CD8-positive, alpha-beta memory T cell (primary cell): ENCODE data around the gene KLLN. TPM values are rescaled to one million over a fixed set of nuclear protein-coding genes. Genes with fewer than 3 reads are reported as not detected.
"Not testable (repeated sequence)": the region's sequence is repeated elsewhere in the genome, so short reads cannot be mapped to it uniquely, and the experiment has no call there.

Experiments
- CTCF ChIA-PET: fragments of 350-600 bp; sonication (Branson Sonifier 250); formaldehyde crosslinking; loops from one replicate; lab custom pipeline; 2021; ENCODE audit warnings: antibody characterized with exemption; lab: Charles Lee
- POLR2A ChIA-PET: fragments of 350-600 bp; sonication (Branson Sonifier 250); formaldehyde crosslinking; loops from one replicate; lab custom pipeline; 2021; ENCODE audit warnings: antibody characterized with exemption; lab: Charles Lee
- DNase-seq, 5 donors: peaks; one replicate each; pipeline versions ENCODE4 v3.0.0 to v3.0.0-alpha.2; 2020 to 2022; ENCODE audit warnings: mixed read lengths in 1 of 5
- H3K27ac ChIP-seq: one replicate; pipeline ENCODE4 v1.7.0; 2013; ENCODE audit warnings: low read depth, mild to moderate bottlenecking, low read length, moderate library complexity
- H3K27me3 ChIP-seq: 2 replicates; pipeline ENCODE4 v1.7.0; 2013; ENCODE audit warnings: low read length, mild to moderate bottlenecking; ENCODE audit not compliant: insufficient read depth, poor library complexity, severe bottlenecking
- H3K36me3 ChIP-seq: 2 replicates; pipeline ENCODE4 v1.7.0; 2013; ENCODE audit warnings: mild to moderate bottlenecking, low read length, moderate library complexity; ENCODE audit not compliant: insufficient read depth
- H3K4me1 ChIP-seq: 2 replicates; pipeline ENCODE4 v1.7.0; 2013; ENCODE audit warnings: mild to moderate bottlenecking, low read length, moderate library complexity; ENCODE audit not compliant: insufficient read depth
- H3K4me3 ChIP-seq: 2 replicates; pipeline ENCODE4 v1.7.0; 2013; ENCODE audit warnings: mild to moderate bottlenecking, low read length
- H3K9me3 ChIP-seq: 2 replicates; pipeline ENCODE4 v1.7.0; 2013; ENCODE audit warnings: mild to moderate bottlenecking, low read length
- H3K27ac Mint-ChIP-seq, 8 donors: one replicate each; pipeline ENCODE4 v1.8.0; 2020 to 2021; ENCODE audit warnings: mixed read lengths in 8 of 8, mild to moderate bottlenecking in 6 of 8, inconsistent platforms in 3 of 8, moderate library complexity in 3 of 8
- H3K27me3 Mint-ChIP-seq, 2 donors: one replicate each; pipeline ENCODE4 v1.8.0; 2020 to 2021; ENCODE audit warnings: mixed read lengths in 2 of 2, mild to moderate bottlenecking in 1 of 2, moderate library complexity in 1 of 2
- H3K36me3 Mint-ChIP-seq, 3 donors: one replicate each; pipeline ENCODE4 v1.8.0; 2020 to 2021; ENCODE audit warnings: mixed read lengths in 3 of 3, inconsistent platforms in 1 of 3, mild to moderate bottlenecking in 1 of 3
- H3K4me1 Mint-ChIP-seq, 3 donors: one replicate each; pipeline ENCODE4 v1.8.0; 2020 to 2021; ENCODE audit warnings: mixed read lengths in 3 of 3, inconsistent platforms in 1 of 3, mild to moderate bottlenecking in 1 of 3
- H3K4me3 Mint-ChIP-seq, 7 donors: one replicate each; pipeline ENCODE4 v1.8.0; 2020 to 2021; ENCODE audit warnings: mixed read lengths in 7 of 7, mild to moderate bottlenecking in 6 of 7, moderate library complexity in 4 of 7, inconsistent platforms in 2 of 7
- H3K9me3 Mint-ChIP-seq, 5 donors: one replicate each; pipeline ENCODE4 v1.8.0; 2020 to 2022; ENCODE audit warnings: mixed read lengths in 5 of 5, mild to moderate bottlenecking in 3 of 5, moderate library complexity in 2 of 5, inconsistent platforms in 1 of 5
- polyA plus RNA-seq: library from polyadenylated mRNA; unstranded; fragments of 300-500 nt; fragmentation: Illumina TruSeq; gene quantifications from one replicate; pipeline ENCODE4 v1.2.3, GENCODE V29; 2021
- total RNA-seq, 2 experiments: library from RNA; stranded (reverse); gene quantifications; one replicate each; pipeline ENCODE4 v1.2.3, GENCODE V29; 2021

The KLLN gene
- total and polyA plus RNA-seq, 3 experiments from 2014 or later: 0.39 to 1.1 (median 0.80) TPM

DNA sequence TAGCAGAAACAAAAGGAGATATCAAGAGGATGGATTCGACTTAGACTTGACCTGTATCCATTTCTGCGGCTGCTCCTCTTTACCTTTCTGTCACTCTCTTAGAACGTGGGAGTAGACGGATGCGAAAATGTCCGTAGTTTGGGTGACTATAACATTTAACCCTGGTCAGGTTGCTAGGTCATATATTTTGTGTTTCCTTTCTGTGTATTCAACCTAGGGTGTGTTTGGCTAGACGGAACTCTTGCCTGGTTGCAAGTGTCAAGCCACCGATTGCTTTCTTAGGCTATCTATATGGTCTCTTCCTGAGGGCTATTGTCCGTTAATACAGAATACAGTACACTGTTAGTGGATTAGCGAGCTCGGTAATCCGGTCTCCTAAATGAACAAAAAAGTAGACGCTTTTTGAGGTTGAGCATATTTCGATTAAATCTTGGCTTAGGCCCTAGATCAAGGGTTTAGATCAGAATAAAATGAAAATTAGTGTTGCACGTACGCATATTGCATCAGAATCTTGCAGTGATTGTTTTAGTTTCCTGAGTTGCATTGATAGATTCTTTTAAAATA, 1.2 kb upstream of the KLLN start:
- Mint-ChIP-seq H3K9me3 (no peaks in the 10 kb centered on the region), H3K36me3 (peaks cover 0 to 41% (median 8%) of the 10 kb centered on the region in 3 donors), H3K4me3 (peak overlapping the region; percentile 97 to 100 (median 97)), H3K4me1 (peaks cover 52 to 71% (median 69%) of the 10 kb centered on the region in 3 donors), H3K27me3 (peaks cover 0 to 4% of the 10 kb centered on the region in 2 donors), H3K27ac (peak overlapping the region; percentile 77 to 97 (median 92))
- Histone ChIP-seq H3K4me3 (peak overlapping the region; percentile 73), H3K36me3 (no peaks in the 10 kb centered on the region), H3K27ac (peak overlapping the region; percentile 48), H3K4me1 (peaks cover 27% of the 10 kb centered on the region), H3K27me3 (no peaks in the 10 kb centered on the region), H3K9me3 (no peaks in the 10 kb centered on the region)
- ChIA-PET POLR2A (interaction anchor here (2.6 kb wide), 1 partner anchor 525 kb away, joined by 12 read pairs; no protein-coding TSS in a partner anchor), CTCF (interaction anchor here (10.7 kb wide), 1 partner anchor 523 kb away, joined by 106 read pairs; no protein-coding TSS in a partner anchor)
- DNase-seq: peak in 1 of 5 donors; percentile 8

- Mint-ChIP-seq H3K4me1 (peaks cover 48 to 67% (median 64%) of the 10 kb centered on the region in 3 donors), H3K27ac (peak overlapping the region; percentile 77 to 97 (median 92)), H3K36me3 (peaks cover 0 to 41% (median 8%) of the 10 kb centered on the region in 3 donors), H3K4me3 (peak overlapping the region; percentile 97 to 100 (median 97))
- not testable (repeated sequence) for H3K9me3 Mint-ChIP-seq, H3K9me3 ChIP-seq, H3K27me3 ChIP-seq, H3K36me3 ChIP-seq, H3K27me3 Mint-ChIP-seq
- Histone ChIP-seq H3K4me3 (peak overlapping the region; percentile 73), H3K4me1 (peaks cover 22% of the 10 kb centered on the region), H3K27ac (peak overlapping the region; percentile 74)
- peak; percentile 12 to 52 (median 32) for DNase-seq
- CTCF ChIA-PET: interaction anchor here (0.9 to 10.7 kb wide), 6 partner anchors 13 to 523 kb away, joined by 3 to 106 read pairs (median 20); partner anchors contain the start of gene ATAD1
- POLR2A ChIA-PET: interaction anchor here (2.2 to 2.6 kb wide), 2 partner anchors 522 to 525 kb away, joined by 12 to 22 read pairs; no protein-coding TSS in a partner anchor
Measured at GRCh38 chr10:87863951-87864495, 690 bp upstream of the KLLN start.

- POLR2A ChIA-PET: interaction anchor here (0.6 to 2.6 kb wide), 16 partner anchors 9 to 1017 kb away, joined by 3 to 35 read pairs (median 4); partner anchors contain the start of genes ATAD1 and STAMBPL1
- no peaks in the 10 kb centered on the region for H3K36me3 ChIP-seq
- peak overlapping the region; percentile 94 to 100 (median 97) for H3K4me3 Mint-ChIP-seq
- H3K4me1 ChIP-seq: peaks cover 13% of the 10 kb centered on the region
- peak overlapping the region; percentile 74 for H3K27ac ChIP-seq
- CTCF ChIA-PET: interaction anchor here (0.8 to 10.7 kb wide), 17 partner anchors 9 to 693 kb away, joined by 3 to 106 read pairs (median 5); partner anchors contain the start of gene ATAD1
- H3K4me3 ChIP-seq: peak overlapping the region; percentile 91
- DNase-seq: peak in 1 of 5 donors; percentile 86
- H3K27me3 ChIP-seq: no peaks in the 10 kb centered on the region
- peaks cover 0 to 34% (median 6%) of the 10 kb centered on the region in 3 donors for H3K36me3 Mint-ChIP-seq
- H3K27me3 Mint-ChIP-seq: peaks cover 0 to 4% of the 10 kb centered on the region in 2 donors
- H3K4me1 Mint-ChIP-seq: peaks cover 37 to 53% (median 50%) of the 10 kb centered on the region in 3 donors
- H3K9me3 ChIP-seq: no peaks in the 10 kb centered on the region
- peak overlapping the region; percentile 87 to 96 (median 95) for H3K27ac Mint-ChIP-seq
- no peaks in the 10 kb centered on the region for H3K9me3 Mint-ChIP-seq
Measured at GRCh38 chr10:87862679-87863052, 667 bp downstream of the KLLN start.

DNA sequence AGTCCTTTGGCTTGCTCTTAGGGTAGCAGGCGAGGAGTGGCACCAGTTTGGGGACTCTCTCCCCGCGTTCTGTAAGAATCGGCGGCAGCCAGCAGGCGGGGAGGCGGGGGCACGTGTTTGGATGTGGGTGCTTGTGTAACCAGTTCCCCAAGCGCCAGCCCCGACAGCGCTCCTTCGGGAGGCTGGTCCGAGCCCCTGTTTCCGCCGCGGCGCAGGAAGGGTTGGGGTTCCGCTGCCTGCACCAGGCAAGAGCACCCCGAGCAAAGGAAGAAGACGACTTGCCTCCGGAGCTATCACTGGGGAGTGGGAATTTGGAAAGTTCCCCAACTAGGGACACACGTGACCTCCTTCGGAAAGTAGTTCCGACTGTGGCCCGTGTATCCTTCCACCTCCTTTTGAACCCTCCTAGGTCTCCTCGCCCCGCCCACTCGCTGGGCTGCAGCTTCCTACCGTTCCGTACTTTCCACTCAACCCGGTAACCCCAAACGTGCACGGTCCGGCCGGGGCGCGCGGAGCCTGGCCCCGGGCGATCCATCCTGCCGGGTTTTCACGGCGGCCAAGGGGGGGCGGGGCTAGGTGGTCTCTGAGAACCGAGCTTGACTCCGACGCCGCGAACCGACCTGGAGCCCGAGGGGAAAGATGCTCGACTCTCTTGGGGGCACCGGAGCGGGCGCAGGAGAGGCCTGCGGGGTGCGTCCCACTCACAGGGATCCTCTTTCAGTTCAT, 1.2 kb downstream of the KLLN start:
- no peaks in the 10 kb centered on the region for H3K36me3 ChIP-seq
- peak; percentile 88 to 95 (median 92) for DNase-seq
- H3K27ac Mint-ChIP-seq: peak overlapping the region; percentile 87 to 96 (median 95)
- H3K27ac ChIP-seq: peak overlapping the region; percentile 74
- peaks cover 0 to 33% (median 5%) of the 10 kb centered on the region in 3 donors for H3K36me3 Mint-ChIP-seq
- no peaks in the 10 kb centered on the region for H3K9me3 Mint-ChIP-seq
- H3K27me3 Mint-ChIP-seq: peaks cover 0 to 4% of the 10 kb centered on the region in 2 donors
- H3K4me1 ChIP-seq: peaks cover 13% of the 10 kb centered on the region
- ChIA-PET POLR2A (interaction anchor here (0.6 to 2.6 kb wide), 21 partner anchors 10 to 1470 kb away, joined by 3 to 35 read pairs (median 4); partner anchors contain the start of genes ATAD1, RNLS and STAMBPL1), CTCF (interaction anchor here (0.8 to 10.7 kb wide), 16 partner anchors 10 to 693 kb away, joined by 3 to 106 read pairs (median 5); partner anchors contain the start of gene ATAD1)
- H3K4me1 Mint-ChIP-seq: peaks cover 33 to 48% (median 45%) of the 10 kb centered on the region in 3 donors
- peak overlapping the region; percentile 94 to 100 (median 97) for H3K4me3 Mint-ChIP-seq
- peak overlapping the region; percentile 91 for H3K4me3 ChIP-seq
- no peaks in the 10 kb centered on the region for H3K9me3 ChIP-seq
- H3K27me3 ChIP-seq: no peaks in the 10 kb centered on the region

GRCh38 chr10:87861566-87861952, 1.8 kb downstream of the KLLN start:
- H3K9me3 Mint-ChIP-seq: no peaks in the 10 kb centered on the region
- Histone ChIP-seq H3K27me3 (no peaks in the 10 kb centered on the region), H3K36me3 (no peaks in the 10 kb centered on the region), H3K4me3 (peak overlapping the region; percentile 91), H3K4me1 (peaks cover 13% of the 10 kb centered on the region), H3K27ac (peak overlapping the region; percentile 74), H3K9me3 (no peaks in the 10 kb centered on the region)
- H3K27me3 Mint-ChIP-seq: peaks cover 0 to 4% of the 10 kb centered on the region in 2 donors
- ChIA-PET POLR2A (interaction anchor here (0.6 to 2.6 kb wide), 11 partner anchors 13 to 1471 kb away, joined by 3 to 35 read pairs (median 6); partner anchors contain the start of genes ATAD1 and RNLS), CTCF (interaction anchor here (1.1 to 10.7 kb wide), 12 partner anchors 11 to 526 kb away, joined by 3 to 106 read pairs (median 6); partner anchors contain the start of gene ATAD1)
- peaks cover 0 to 31% (median 5%) of the 10 kb centered on the region in 3 donors for H3K36me3 Mint-ChIP-seq
- peak overlapping the region; percentile 94 to 100 (median 97) for H3K4me3 Mint-ChIP-seq
- peaks cover 27 to 43% (median 39%) of the 10 kb centered on the region in 3 donors for H3K4me1 Mint-ChIP-seq
- H3K27ac Mint-ChIP-seq: peak overlapping the region; percentile 87 to 96 (median 95)
- no peak for DNase-seq

DNA sequence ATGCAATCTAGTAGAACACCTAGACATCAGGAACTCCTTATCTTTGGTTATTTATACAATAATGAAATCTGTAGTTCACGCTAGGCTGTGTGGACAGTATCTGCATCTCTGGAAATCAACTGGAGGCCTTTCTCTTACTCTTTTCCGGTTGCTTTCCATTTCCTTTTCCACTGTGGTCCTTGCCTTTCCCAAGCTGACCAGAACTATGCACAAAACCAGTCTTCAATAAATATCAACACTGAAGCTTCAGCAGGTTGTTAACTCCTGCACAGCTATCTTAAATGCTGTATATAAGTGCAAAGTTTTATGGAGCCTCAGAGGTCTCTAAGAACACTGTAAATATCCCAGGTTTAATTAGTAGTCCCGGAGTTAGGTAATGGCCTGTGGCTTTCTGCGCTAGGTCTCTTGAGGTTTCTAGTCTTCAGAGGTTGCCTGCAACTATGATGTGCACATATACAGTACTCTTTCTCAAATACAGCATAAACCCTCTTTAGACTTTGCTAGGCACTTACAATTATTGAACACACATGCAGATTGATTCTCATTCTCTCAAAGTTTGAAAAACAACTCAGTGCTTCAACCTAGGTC, 2.4 kb downstream of the KLLN start:
- peak overlapping the region; percentile 87 to 96 (median 95) for H3K27ac Mint-ChIP-seq
- no peaks in the 10 kb centered on the region for H3K9me3 ChIP-seq
- no peaks in the 10 kb centered on the region for H3K27me3 ChIP-seq
- H3K9me3 Mint-ChIP-seq: no peaks in the 10 kb centered on the region
- no peaks in the 10 kb centered on the region for H3K36me3 ChIP-seq
- H3K36me3 Mint-ChIP-seq: peaks cover 0 to 30% (median 4%) of the 10 kb centered on the region in 3 donors
- peaks cover 0 to 4% of the 10 kb centered on the region in 2 donors for H3K27me3 Mint-ChIP-seq
- H3K4me3 Mint-ChIP-seq: peak overlapping the region; percentile 94 to 100 (median 97)
- no peak overlapping the region for H3K27ac ChIP-seq
- ChIA-PET POLR2A (interaction anchor here (1.0 to 2.5 kb wide), 3 partner anchors 231 to 1471 kb away, joined by 3 to 13 read pairs (median 6); partner anchors contain the start of gene RNLS), CTCF (interaction anchor here (1.3 to 10.7 kb wide), 10 partner anchors 10 to 691 kb away, joined by 3 to 106 read pairs (median 14); partner anchors contain the start of gene ATAD1)
- H3K4me1 ChIP-seq: peaks cover 13% of the 10 kb centered on the region
- DNase-seq: no peak
- H3K4me3 ChIP-seq: no peak overlapping the region
- peaks cover 25 to 36% (median 33%) of the 10 kb centered on the region in 3 donors for H3K4me1 Mint-ChIP-seq
